Ectodermal cell (in vitro differentiated cells): Measurements from ENCODE around the gene STAT4.
"Not testable (repeated sequence)": the region's sequence is repeated elsewhere in the genome, so short reads cannot be mapped to it uniquely, and the experiment has no call there.

ENCODE experiments used
- H3K27ac ChIP-seq: 2 replicates; pipeline ENCODE4 v1.7.0; 2013; ENCODE audit warnings: mild to moderate bottlenecking, low read depth, low read length; ENCODE audit not compliant: insufficient read depth, poor library complexity, severe bottlenecking
- H3K27me3 ChIP-seq: 2 replicates; pipeline ENCODE4 v1.7.0; 2013; ENCODE audit warnings: mild to moderate bottlenecking, low read length; ENCODE audit not compliant: insufficient read depth, control insufficient read depth, poor library complexity, severe bottlenecking
- H3K36me3 ChIP-seq: one replicate; pipeline ENCODE4 v1.7.0; 2013; ENCODE audit warnings: low read length; ENCODE audit not compliant: control insufficient read depth, insufficient read depth
- H3K4me1 ChIP-seq: one replicate; pipeline ENCODE4 v1.7.0; 2013; ENCODE audit warnings: low read length; ENCODE audit not compliant: control insufficient read depth, insufficient read depth
- H3K4me3 ChIP-seq: 2 replicates; pipeline ENCODE4 v1.7.0; 2013; ENCODE audit warnings: low read depth, low read length, control low read depth; ENCODE audit not compliant: insufficient read depth
- H3K9me3 ChIP-seq: 2 replicates; pipeline ENCODE4 v1.7.0; 2013; ENCODE audit warnings: mild to moderate bottlenecking, low read length, moderate library complexity; ENCODE audit not compliant: control insufficient read depth
- WGBS, 2 experiments: methylation state at CpG; one replicate each; pipeline ENCODE4 v1.1.7; 2013; ENCODE audit warnings: missing lambda C conversion rate in 2 of 2; 5-methylcytosine and 5-hydroxymethylcytosine counted together

STAT4 gene

GRCh38 chr2:190999949-191000665 lies 150.7 kb downstream of the STAT4 start:
- WGBS, 2 experiments, result 93% methylated on average over 6 of the region's 9 CpGs
- Histone ChIP-seq H3K27me3 (no peaks in the 10 kb centered on the region), H3K27ac (no peak overlapping the region), H3K36me3 (peaks cover 32% of the 10 kb centered on the region), H3K4me1 (no peaks in the 10 kb centered on the region), H3K9me3 (no peaks in the 10 kb centered on the region), H3K4me3 (no peak overlapping the region)

- no peak overlapping the region for H3K4me3 ChIP-seq
- peaks cover 37% of the 10 kb centered on the region for H3K36me3 ChIP-seq
- WGBS, 2 experiments, result 95 to 96% methylated on average over 7 of the region's 7 CpGs
- H3K4me1 ChIP-seq, result no peaks in the 10 kb centered on the region
- no peaks in the 10 kb centered on the region for H3K9me3 ChIP-seq
- no peak overlapping the region for H3K27ac ChIP-seq
- no peaks in the 10 kb centered on the region for H3K27me3 ChIP-seq
Observed at GRCh38 chr2:190999058-190999457, 151.7 kb downstream of the STAT4 start.

GRCh38 chr2:190997526-190998113 lies 153.2 kb downstream of the STAT4 start:
- H3K4me3 ChIP-seq, result no peak overlapping the region
- no peak overlapping the region for H3K27ac ChIP-seq
- H3K4me1 ChIP-seq, result no peaks in the 10 kb centered on the region
- 91 to 92% methylated on average over 8 of the region's 8 CpGs for WGBS, 2 experiments
- no peaks in the 10 kb centered on the region for H3K27me3 ChIP-seq
- peaks cover 36% of the 10 kb centered on the region for H3K36me3 ChIP-seq
- no peaks in the 10 kb centered on the region for H3K9me3 ChIP-seq

- whole genome bisulfite sequencing, 2 experiments, result 92 to 95% methylated on average over 5 of the region's 5 CpGs
- no peak overlapping the region for H3K27ac ChIP-seq
- peaks cover 38% of the 10 kb centered on the region for H3K36me3 ChIP-seq
- no peaks in the 10 kb centered on the region for H3K27me3 ChIP-seq
- no peaks in the 10 kb centered on the region for H3K9me3 ChIP-seq
- H3K4me1 ChIP-seq, result no peaks in the 10 kb centered on the region
- H3K4me3 ChIP-seq, result no peak overlapping the region
Observed at GRCh38 chr2:190996947-190997346, 153.8 kb downstream of the STAT4 start.

GRCh38 chr2:190996338-190996946 lies 154.4 kb downstream of the STAT4 start:
- H3K4me3 ChIP-seq, result no peak overlapping the region
- WGBS, 2 experiments, result 88 to 93% methylated on average over 5 of the region's 5 CpGs
- no peaks in the 10 kb centered on the region for H3K4me1 ChIP-seq
- no peaks in the 10 kb centered on the region for H3K27me3 ChIP-seq
- peaks cover 38% of the 10 kb centered on the region for H3K36me3 ChIP-seq
- H3K27ac ChIP-seq, result no peak overlapping the region
- no peaks in the 10 kb centered on the region for H3K9me3 ChIP-seq

GRCh38 chr2:190995315-190995714 lies 155.5 kb downstream of the STAT4 start:
- H3K27ac ChIP-seq, H3K4me1 ChIP-seq, H3K4me3 ChIP-seq, H3K9me3 ChIP-seq, H3K27me3 ChIP-seq: not testable (repeated sequence)
- peaks cover 36% of the 10 kb centered on the region for H3K36me3 ChIP-seq
- 89 to 97% methylated on average over 3 of the region's 3 CpGs for WGBS, 2 experiments

GRCh38 chr2:190994148-190994547 lies 156.6 kb downstream of the STAT4 start:
- no peaks in the 10 kb centered on the region for H3K27me3 ChIP-seq
- H3K27ac ChIP-seq, result no peak overlapping the region
- peaks cover 29% of the 10 kb centered on the region for H3K36me3 ChIP-seq
- no peaks in the 10 kb centered on the region for H3K4me1 ChIP-seq
- WGBS, 2 experiments, result 94 to 95% methylated on average over 7 of the region's 7 CpGs
- H3K4me3 ChIP-seq, result no peak overlapping the region
- H3K9me3 ChIP-seq, result no peaks in the 10 kb centered on the region

GRCh38 chr2:190993292-190993643 lies 157.5 kb downstream of the STAT4 start:
- WGBS, 2 experiments, result 94 to 95% methylated on average over 5 to 6 of the region's 6 CpGs
- H3K36me3 ChIP-seq, result peaks cover 35% of the 10 kb centered on the region
- no peaks in the 10 kb centered on the region for H3K4me1 ChIP-seq
- no peak overlapping the region for H3K4me3 ChIP-seq
- no peak overlapping the region for H3K27ac ChIP-seq
- no peaks in the 10 kb centered on the region for H3K27me3 ChIP-seq
- no peaks in the 10 kb centered on the region for H3K9me3 ChIP-seq

GRCh38 chr2:190990132-190990531 lies 160.7 kb downstream of the STAT4 start:
- Histone ChIP-seq H3K9me3 (no peaks in the 10 kb centered on the region), H3K36me3 (peaks cover 25% of the 10 kb centered on the region), H3K4me3 (no peak overlapping the region), H3K27ac (no peak overlapping the region), H3K4me1 (no peaks in the 10 kb centered on the region), H3K27me3 (no peaks in the 10 kb centered on the region)
- WGBS, 2 experiments, result 90 to 95% methylated on average over 6 of the region's 6 CpGs

GRCh38 chr2:190988910-190989309 lies 161.9 kb downstream of the STAT4 start:
- Histone ChIP-seq H3K9me3 (no peaks in the 10 kb centered on the region), H3K4me1 (no peaks in the 10 kb centered on the region), H3K27me3 (no peaks in the 10 kb centered on the region), H3K27ac (no peak overlapping the region), H3K4me3 (no peak overlapping the region), H3K36me3 (peaks cover 30% of the 10 kb centered on the region)
- 92 to 100% methylated on average over 3 of the region's 3 CpGs for WGBS, 2 experiments
